DOHH2 (cell line): ENCODE measurements around the gene OR6C4.
"Not testable (repeated sequence)": the region's sequence is repeated elsewhere in the genome, so short reads cannot be mapped to it uniquely, and the experiment has no call there.

Source experiments
- H3F3A ChIP-seq: fragments of 200-600 bp; sonication (generic), shearing (Covaris generic); 2 replicates; pipeline ENCODE4 v1.6.0; 2016; ENCODE audit warnings: antibody characterized with exemption, mild to moderate bottlenecking; ENCODE audit not compliant: control insufficient read depth, insufficient read depth
- H3K27ac ChIP-seq: fragments of 200-600 bp; sonication (generic); 2 replicates; pipeline ENCODE4 v1.5.1; 2014; ENCODE audit warnings: low read depth, mild to moderate bottlenecking, low read length, moderate library complexity
- H3K27me3 ChIP-seq: fragments of 200-600 bp; sonication (generic); 2 replicates; pipeline ENCODE4 v1.6.1; 2014; ENCODE audit warnings: mild to moderate bottlenecking, low read length, mixed read lengths; ENCODE audit not compliant: control insufficient read depth
- H3K36me3 ChIP-seq: fragments of 200-600 bp; sonication (generic); 2 replicates; pipeline ENCODE4 v1.6.1; 2014; ENCODE audit warnings: mild to moderate bottlenecking, low read length, moderate library complexity, mixed read lengths; ENCODE audit not compliant: control insufficient read depth
- H3K4me1 ChIP-seq: fragments of 200-600 bp; sonication (generic); 2 replicates; pipeline ENCODE4 v1.6.1; 2014; ENCODE audit warnings: mild to moderate bottlenecking, low read length, mixed read lengths; ENCODE audit not compliant: control insufficient read depth
- H3K4me2 ChIP-seq: fragments of 200-600 bp; sonication (generic); 2 replicates; pipeline ENCODE4 v1.6.0; 2014; ENCODE audit warnings: mild to moderate bottlenecking, low read length, moderate library complexity
- H3K4me3 ChIP-seq: fragments of 200-600 bp; sonication (generic); 2 replicates; pipeline ENCODE4 v1.5.1; 2014; ENCODE audit warnings: mild to moderate bottlenecking, low read length, mixed read lengths
- H3K79me2 ChIP-seq: fragments of 200-600 bp; sonication (generic); 2 replicates; pipeline ENCODE4 v1.6.1; 2014; ENCODE audit warnings: mild to moderate bottlenecking, low read length, mixed read lengths; ENCODE audit not compliant: control insufficient read depth
- H3K9me2 ChIP-seq: fragments of 200-600 bp; sonication (generic); replicated peaks from 2 replicates; pipeline ENCODE4 v1.6.1; 2014; ENCODE audit warnings: mild to moderate bottlenecking, low read length, mixed read lengths; ENCODE audit not compliant: control insufficient read depth
- H3K9me3 ChIP-seq: fragments of 200-600 bp; sonication (generic); 2 replicates; pipeline ENCODE4 v1.6.1; 2014; ENCODE audit warnings: antibody characterized with exemption, low read length, mixed read lengths; ENCODE audit not compliant: control insufficient read depth, insufficient read depth
- H4K20me1 ChIP-seq: fragments of 200-600 bp; sonication (generic); 2 replicates; pipeline ENCODE4 v1.6.0; 2014; ENCODE audit warnings: low read depth, mild to moderate bottlenecking, antibody characterized with exemption, low read length, moderate library complexity; ENCODE audit not compliant: control insufficient read depth, insufficient read depth
- CTCF ChIP-seq: fragments of 200-600 bp; sonication (generic); IDR thresholded peaks from one replicate; pipeline ENCODE4 v1.5.1; 2014; ENCODE audit warnings: antibody characterized with exemption, mild to moderate bottlenecking, low read depth, low read length; ENCODE audit not compliant: poor library complexity, severe bottlenecking
- EZH2phosphoT487 ChIP-seq: fragments of 200-600 bp; sonication (generic); IDR thresholded peaks from 2 replicates; pipeline ENCODE4 v1.6.1; 2017; ENCODE audit warnings: borderline replicate concordance, mild to moderate bottlenecking, antibody characterized with exemption, low read length, moderate library complexity, mixed read lengths

OR6C4 gene

GRCh38 chr12:55572168-55572567 lies 22.8 kb downstream of the OR6C4 start, which contains the start of gene OR2AP1:
OR2AP1 (plus strand) TSS chr12:55572468; CDS start chr12:55574415, 1,947 bp downstream.
- Histone ChIP-seq H3K4me3 (no peak within 1 kb of the TSS), H3K9me3 (peaks cover 9% of the 10 kb centered on the region), H3K9me2 (0 out of 2 replicates have a peak, but pooled peaks cover 2% of the 10 kb centered on the region), H3K79me2 (no peaks in the 10 kb centered on the region), H3K4me2 (no peak within 1 kb of the TSS), H3F3A (no peaks in the 10 kb centered on the region), H3K27ac (no peak within 1 kb of the TSS), H4K20me1 (no peaks in the 10 kb centered on the region), H3K4me1 (no peaks in the 10 kb centered on the region), H3K36me3 (no peaks in the 10 kb centered on the region), H3K27me3 (no peaks in the 10 kb centered on the region)
- TF ChIP-seq CTCF (no peak), EZH2phosphoT487 (no peak)

- TF ChIP-seq EZH2phosphoT487 (no peak), CTCF (no peak)
- Histone ChIP-seq H3K4me1 (no peaks in the 10 kb centered on the region), H3K27me3 (no peaks in the 10 kb centered on the region), H3K4me2 (no peak overlapping the region), H3K9me2 (0 out of 2 replicates have a peak, but pooled peaks cover 2% of the 10 kb centered on the region), H3F3A (no peaks in the 10 kb centered on the region), H3K79me2 (no peaks in the 10 kb centered on the region), H3K27ac (no peak overlapping the region), H3K36me3 (no peaks in the 10 kb centered on the region), H4K20me1 (no peaks in the 10 kb centered on the region), H3K4me3 (no peak overlapping the region), H3K9me3 (peaks cover 3% of the 10 kb centered on the region; the same call in 1 of the 2 replicates)
Measured at GRCh38 chr12:55582066-55582465, 32.7 kb downstream of the OR6C4 start.

GRCh38 chr12:55585817-55586216 lies 36.4 kb downstream of the OR6C4 start:
- TF ChIP-seq CTCF (no peak), EZH2phosphoT487 (no peak)
- no peaks in the 10 kb centered on the region for H3F3A ChIP-seq
- no peaks in the 10 kb centered on the region for H4K20me1 ChIP-seq
- H3K9me3 ChIP-seq = peaks cover 3% of the 10 kb centered on the region; the same call in 1 of the 2 replicates
- H3K4me1 ChIP-seq = no peaks in the 10 kb centered on the region
- H3K27me3 ChIP-seq = no peaks in the 10 kb centered on the region
- H3K4me2 ChIP-seq = no peak overlapping the region
- H3K36me3 ChIP-seq = no peaks in the 10 kb centered on the region
- H3K9me2 ChIP-seq = no peaks in the 10 kb centered on the region
- H3K79me2 ChIP-seq = no peaks in the 10 kb centered on the region
- H3K4me3 ChIP-seq = no peak overlapping the region
- no peak overlapping the region for H3K27ac ChIP-seq

DNA sequence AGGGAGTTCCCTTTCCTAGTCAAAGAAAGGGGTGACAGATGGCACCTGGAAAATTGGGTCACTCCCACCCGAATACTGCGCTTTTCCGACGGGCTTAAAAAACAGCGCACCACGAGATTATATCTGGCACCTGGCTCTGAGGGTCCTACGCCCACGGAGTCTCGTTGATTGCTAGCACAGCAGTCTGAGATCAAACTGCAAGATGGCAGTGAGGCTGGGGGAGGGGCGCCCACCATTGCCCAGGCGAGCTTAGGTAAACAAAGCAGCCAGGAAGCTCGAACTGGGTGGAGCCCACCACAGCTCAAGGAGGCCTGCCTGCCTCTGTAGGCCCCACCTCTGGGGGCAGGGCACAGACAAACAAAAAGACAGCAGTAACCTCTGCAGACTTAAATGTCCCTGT lies 40.8 kb downstream of the OR6C4 start:
- not testable (repeated sequence) for H3K27me3 ChIP-seq, H3K9me2 ChIP-seq, H3K79me2 ChIP-seq, H3K27ac ChIP-seq, H3K4me2 ChIP-seq, H3K4me3 ChIP-seq, H3K9me3 ChIP-seq, H3K4me1 ChIP-seq, H3F3A ChIP-seq, H4K20me1 ChIP-seq, H3K36me3 ChIP-seq
